GM23338 (cell line): ENCODE results near the gene TOMM40L.

Experiments
- CREB1 ChIP-seq: fragments of 250-450 bp; sonication (Bioruptor Pico); IDR thresholded peaks from 2 replicates; pipeline ENCODE4 v1.5.0; 2020; ENCODE audit warnings: low read depth, mild to moderate bottlenecking, moderate library complexity
- CTCF ChIP-seq, 2 experiments: fragments of 200-600 bp in 1 of 2; sonication (generic) in 1 of 2; conservative IDR thresholded peaks; 2 replicates each; pipeline versions ENCODE4 v1.5.1 to v1.6.1; 2016 to 2017; ENCODE audit warnings: antibody characterized with exemption in 2 of 2, low read depth in 2 of 2, mild to moderate bottlenecking in 2 of 2, moderate library complexity in 1 of 2
- EZH2 ChIP-seq: fragments of 200-600 bp; sonication (generic); IDR thresholded peaks from one replicate; pipeline ENCODE4 v1.8.0; 2017; ENCODE audit warnings: antibody characterized with exemption, mild to moderate bottlenecking, low read depth; ENCODE audit not compliant: unreplicated experiment
- EZH2phosphoT487 ChIP-seq: fragments of 200-600 bp; sonication (generic); IDR thresholded peaks from one replicate; pipeline ENCODE4 v1.8.1; 2018; ENCODE audit warnings: antibody characterized with exemption; ENCODE audit not compliant: unreplicated experiment
- JUNB ChIP-seq: IDR thresholded peaks from one replicate; pipeline ENCODE4 v1.6.1; 2016; ENCODE audit warnings: antibody characterized with exemption; ENCODE audit not compliant: unreplicated experiment
- NANOG ChIP-seq: IDR thresholded peaks from 2 replicates; pipeline ENCODE4 v1.6.1; 2016; ENCODE audit warnings: antibody characterized with exemption, borderline replicate concordance
- POLR2AphosphoS5 ChIP-seq: IDR thresholded peaks from 2 replicates; pipeline ENCODE4 v1.6.1; 2016; ENCODE audit warnings: antibody characterized with exemption, low read depth
- STAT1 ChIP-seq: IDR thresholded peaks from one replicate; pipeline ENCODE4 v1.6.1; 2016; ENCODE audit warnings: antibody characterized with exemption; ENCODE audit not compliant: unreplicated experiment
- ZNF114 ChIP-seq: fragments of 250-450 bp; sonication (Bioruptor Pico); IDR thresholded peaks from 2 replicates; pipeline ENCODE4 v1.5.0; 2020; ENCODE audit warnings: mild to moderate bottlenecking, moderate library complexity
- ZNF331 ChIP-seq: fragments of 250-450 bp; sonication (Bioruptor Pico); IDR thresholded peaks from 2 replicates; pipeline ENCODE4 v1.5.0; 2020; ENCODE audit warnings: low read depth, mild to moderate bottlenecking, moderate library complexity
- TF ChIP-seq, protein P1 (sequence below): IDR thresholded peaks from one replicate; pipeline ENCODE4 v1.6.1; 2018; ENCODE audit warnings: antibody characterized with exemption; ENCODE audit not compliant: unreplicated experiment
- TF ChIP-seq, protein P2 (sequence below): IDR thresholded peaks from 2 replicates; pipeline ENCODE4 v1.6.1; 2016; ENCODE audit warnings: antibody characterized with exemption
- TF ChIP-seq, protein P3 (sequence below): fragments of 250-450 bp; sonication (Bioruptor Pico); IDR thresholded peaks from 2 replicates; pipeline ENCODE4 v1.5.0; 2020; ENCODE audit warnings: mild to moderate bottlenecking, moderate library complexity

DNA sequence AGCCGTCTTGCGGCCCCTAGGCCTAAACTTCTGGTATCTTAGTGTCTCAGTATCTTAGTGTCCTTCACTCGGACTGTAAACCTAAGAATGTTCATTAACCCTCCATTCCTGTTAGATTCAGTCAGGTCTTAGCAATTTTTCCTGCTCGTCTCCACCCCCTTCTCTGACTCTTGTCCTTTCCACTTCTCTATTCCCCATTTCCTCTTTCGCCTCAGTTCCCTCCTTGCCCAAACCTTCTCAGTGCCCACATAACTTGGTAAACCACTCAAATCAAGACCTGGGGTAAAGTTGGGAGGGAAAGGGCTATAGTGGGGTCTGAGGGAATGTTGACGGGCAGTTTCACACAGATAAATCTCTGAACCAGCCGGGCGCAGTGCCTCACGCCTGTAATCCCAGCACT is 11.5 kb upstream of the TOMM40L start:
- TF ChIP-seq, protein P1, sequence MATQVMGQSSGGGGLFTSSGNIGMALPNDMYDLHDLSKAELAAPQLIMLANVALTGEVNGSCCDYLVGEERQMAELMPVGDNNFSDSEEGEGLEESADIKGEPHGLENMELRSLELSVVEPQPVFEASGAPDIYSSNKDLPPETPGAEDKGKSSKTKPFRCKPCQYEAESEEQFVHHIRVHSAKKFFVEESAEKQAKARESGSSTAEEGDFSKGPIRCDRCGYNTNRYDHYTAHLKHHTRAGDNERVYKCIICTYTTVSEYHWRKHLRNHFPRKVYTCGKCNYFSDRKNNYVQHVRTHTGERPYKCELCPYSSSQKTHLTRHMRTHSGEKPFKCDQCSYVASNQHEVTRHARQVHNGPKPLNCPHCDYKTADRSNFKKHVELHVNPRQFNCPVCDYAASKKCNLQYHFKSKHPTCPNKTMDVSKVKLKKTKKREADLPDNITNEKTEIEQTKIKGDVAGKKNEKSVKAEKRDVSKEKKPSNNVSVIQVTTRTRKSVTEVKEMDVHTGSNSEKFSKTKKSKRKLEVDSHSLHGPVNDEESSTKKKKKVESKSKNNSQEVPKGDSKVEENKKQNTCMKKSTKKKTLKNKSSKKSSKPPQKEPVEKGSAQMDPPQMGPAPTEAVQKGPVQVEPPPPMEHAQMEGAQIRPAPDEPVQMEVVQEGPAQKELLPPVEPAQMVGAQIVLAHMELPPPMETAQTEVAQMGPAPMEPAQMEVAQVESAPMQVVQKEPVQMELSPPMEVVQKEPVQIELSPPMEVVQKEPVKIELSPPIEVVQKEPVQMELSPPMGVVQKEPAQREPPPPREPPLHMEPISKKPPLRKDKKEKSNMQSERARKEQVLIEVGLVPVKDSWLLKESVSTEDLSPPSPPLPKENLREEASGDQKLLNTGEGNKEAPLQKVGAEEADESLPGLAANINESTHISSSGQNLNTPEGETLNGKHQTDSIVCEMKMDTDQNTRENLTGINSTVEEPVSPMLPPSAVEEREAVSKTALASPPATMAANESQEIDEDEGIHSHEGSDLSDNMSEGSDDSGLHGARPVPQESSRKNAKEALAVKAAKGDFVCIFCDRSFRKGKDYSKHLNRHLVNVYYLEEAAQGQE: no peak
- TF ChIP-seq CTCF (conservative IDR thresholded peaks at IDR 0.05; ENCODE audit: low read depth in 2 of 2) (no peak), CREB1 (no peak), POLR2AphosphoS5 (no peak), EZH2phosphoT487 (no peak), EZH2 (no peak), NANOG (no peak), JUNB (no peak), ZNF114 (CRISPR knock-in tag) (no peak), STAT1 (no peak), ZNF331 (CRISPR knock-in tag) (no peak)
- TF ChIP-seq, protein P2, sequence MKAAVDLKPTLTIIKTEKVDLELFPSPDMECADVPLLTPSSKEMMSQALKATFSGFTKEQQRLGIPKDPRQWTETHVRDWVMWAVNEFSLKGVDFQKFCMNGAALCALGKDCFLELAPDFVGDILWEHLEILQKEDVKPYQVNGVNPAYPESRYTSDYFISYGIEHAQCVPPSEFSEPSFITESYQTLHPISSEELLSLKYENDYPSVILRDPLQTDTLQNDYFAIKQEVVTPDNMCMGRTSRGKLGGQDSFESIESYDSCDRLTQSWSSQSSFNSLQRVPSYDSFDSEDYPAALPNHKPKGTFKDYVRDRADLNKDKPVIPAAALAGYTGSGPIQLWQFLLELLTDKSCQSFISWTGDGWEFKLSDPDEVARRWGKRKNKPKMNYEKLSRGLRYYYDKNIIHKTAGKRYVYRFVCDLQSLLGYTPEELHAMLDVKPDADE: no peak
- TF ChIP-seq, protein P3, sequence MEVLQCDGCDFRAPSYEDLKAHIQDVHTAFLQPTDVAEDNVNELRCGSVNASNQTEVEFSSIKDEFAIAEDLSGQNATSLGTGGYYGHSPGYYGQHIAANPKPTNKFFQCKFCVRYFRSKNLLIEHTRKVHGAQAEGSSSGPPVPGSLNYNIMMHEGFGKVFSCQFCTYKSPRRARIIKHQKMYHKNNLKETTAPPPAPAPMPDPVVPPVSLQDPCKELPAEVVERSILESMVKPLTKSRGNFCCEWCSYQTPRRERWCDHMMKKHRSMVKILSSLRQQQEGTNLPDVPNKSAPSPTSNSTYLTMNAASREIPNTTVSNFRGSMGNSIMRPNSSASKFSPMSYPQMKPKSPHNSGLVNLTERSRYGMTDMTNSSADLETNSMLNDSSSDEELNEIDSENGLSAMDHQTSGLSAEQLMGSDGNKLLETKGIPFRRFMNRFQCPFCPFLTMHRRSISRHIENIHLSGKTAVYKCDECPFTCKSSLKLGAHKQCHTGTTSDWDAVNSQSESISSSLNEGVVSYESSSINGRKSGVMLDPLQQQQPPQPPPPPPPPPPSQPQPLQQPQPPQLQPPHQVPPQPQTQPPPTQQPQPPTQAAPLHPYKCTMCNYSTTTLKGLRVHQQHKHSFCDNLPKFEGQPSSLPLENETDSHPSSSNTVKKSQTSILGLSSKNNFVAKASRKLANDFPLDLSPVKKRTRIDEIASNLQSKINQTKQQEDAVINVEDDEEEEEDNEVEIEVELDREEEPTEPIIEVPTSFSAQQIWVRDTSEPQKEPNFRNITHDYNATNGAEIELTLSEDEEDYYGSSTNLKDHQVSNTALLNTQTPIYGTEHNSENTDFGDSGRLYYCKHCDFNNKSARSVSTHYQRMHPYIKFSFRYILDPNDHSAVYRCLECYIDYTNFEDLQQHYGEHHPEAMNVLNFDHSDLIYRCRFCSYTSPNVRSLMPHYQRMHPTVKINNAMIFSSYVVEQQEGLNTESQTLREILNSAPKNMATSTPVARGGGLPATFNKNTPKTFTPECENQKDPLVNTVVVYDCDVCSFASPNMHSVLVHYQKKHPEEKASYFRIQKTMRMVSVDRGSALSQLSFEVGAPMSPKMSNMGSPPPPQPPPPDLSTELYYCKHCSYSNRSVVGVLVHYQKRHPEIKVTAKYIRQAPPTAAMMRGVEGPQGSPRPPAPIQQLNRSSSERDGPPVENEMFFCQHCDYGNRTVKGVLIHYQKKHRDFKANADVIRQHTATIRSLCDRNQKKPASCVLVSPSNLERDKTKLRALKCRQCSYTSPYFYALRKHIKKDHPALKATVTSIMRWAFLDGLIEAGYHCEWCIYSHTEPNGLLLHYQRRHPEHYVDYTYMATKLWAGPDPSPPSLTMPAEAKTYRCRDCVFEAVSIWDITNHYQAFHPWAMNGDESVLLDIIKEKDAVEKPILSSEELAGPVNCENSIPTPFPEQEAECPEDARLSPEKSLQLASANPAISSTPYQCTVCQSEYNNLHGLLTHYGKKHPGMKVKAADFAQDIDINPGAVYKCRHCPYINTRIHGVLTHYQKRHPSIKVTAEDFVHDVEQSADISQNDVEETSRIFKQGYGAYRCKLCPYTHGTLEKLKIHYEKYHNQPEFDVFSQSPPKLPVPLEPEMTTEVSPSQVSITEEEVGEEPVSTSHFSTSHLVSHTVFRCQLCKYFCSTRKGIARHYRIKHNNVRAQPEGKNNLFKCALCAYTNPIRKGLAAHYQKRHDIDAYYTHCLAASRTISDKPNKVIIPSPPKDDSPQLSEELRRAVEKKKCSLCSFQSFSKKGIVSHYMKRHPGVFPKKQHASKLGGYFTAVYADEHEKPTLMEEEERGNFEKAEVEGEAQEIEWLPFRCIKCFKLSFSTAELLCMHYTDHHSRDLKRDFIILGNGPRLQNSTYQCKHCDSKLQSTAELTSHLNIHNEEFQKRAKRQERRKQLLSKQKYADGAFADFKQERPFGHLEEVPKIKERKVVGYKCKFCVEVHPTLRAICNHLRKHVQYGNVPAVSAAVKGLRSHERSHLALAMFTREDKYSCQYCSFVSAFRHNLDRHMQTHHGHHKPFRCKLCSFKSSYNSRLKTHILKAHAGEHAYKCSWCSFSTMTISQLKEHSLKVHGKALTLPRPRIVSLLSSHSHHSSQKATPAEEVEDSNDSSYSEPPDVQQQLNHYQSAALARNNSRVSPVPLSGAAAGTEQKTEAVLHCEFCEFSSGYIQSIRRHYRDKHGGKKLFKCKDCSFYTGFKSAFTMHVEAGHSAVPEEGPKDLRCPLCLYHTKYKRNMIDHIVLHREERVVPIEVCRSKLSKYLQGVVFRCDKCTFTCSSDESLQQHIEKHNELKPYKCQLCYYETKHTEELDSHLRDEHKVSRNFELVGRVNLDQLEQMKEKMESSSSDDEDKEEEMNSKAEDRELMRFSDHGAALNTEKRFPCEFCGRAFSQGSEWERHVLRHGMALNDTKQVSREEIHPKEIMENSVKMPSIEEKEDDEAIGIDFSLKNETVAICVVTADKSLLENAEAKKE: no peak
